Upper lobe of left lung (tissue), 6 donors: Measurements from ENCODE around the gene CPM. TPM values are rescaled to one million over a fixed set of nuclear protein-coding genes. Genes with fewer than 3 reads are reported as not detected.
"Not testable (repeated sequence)": the region's sequence is repeated elsewhere in the genome, so short reads cannot be mapped to it uniquely, and the experiment has no call there.

ENCODE experiments used
- ATAC-seq, 2 donors: fragments of 200-7000 bp; cut with Tn5 transposase; one replicate each; pipeline ENCODE4 v1.9.1; 2022; ENCODE audit warnings: mild to moderate bottlenecking in 2 of 2, moderate library complexity in 2 of 2; ENCODE audit not compliant: low FRiP score in 2 of 2
- DNase-seq, 2 donors: peaks; one replicate each; pipeline ENCODE4 v3.0.0-alpha.2; 2019 to 2020
- H3K27ac ChIP-seq, 4 donors: fragments of 200-600 bp; sonication (generic); one replicate each; pipeline ENCODE4 v1.5.1; 2016 to 2019
- H3K27me3 ChIP-seq, 4 donors: fragments of 200-600 bp; sonication (generic); one replicate each; pipeline ENCODE4 v1.5.1; 2017 to 2019
- H3K36me3 ChIP-seq, 4 donors: fragments of 200-600 bp; sonication (generic); one replicate each; pipeline ENCODE4 v1.5.1; 2016 to 2019
- H3K4me1 ChIP-seq, 4 donors: fragments of 200-600 bp; sonication (generic); one replicate each; pipeline ENCODE4 v1.5.1; 2018 to 2019
- H3K4me3 ChIP-seq, 4 donors: fragments of 200-600 bp; sonication (generic); one replicate each; pipeline ENCODE4 v1.5.1; 2017 to 2019; ENCODE audit warnings: mild to moderate bottlenecking in 2 of 4, moderate library complexity in 1 of 4
- H3K9me3 ChIP-seq, 4 donors: fragments of 200-600 bp; sonication (generic); one replicate each; pipeline ENCODE4 v1.5.1; 2018 to 2019
- EP300 ChIP-seq, 4 donors: sonication (generic); formaldehyde crosslinking; IDR thresholded peaks; one replicate each; pipeline ENCODE4 v1.5.1; 2017; ENCODE audit warnings: antibody characterized with exemption in 4 of 4, control low read depth in 2 of 4
- POLR2A ChIP-seq, 4 donors: fragments of 450-650 bp; IDR thresholded peaks; one replicate each; pipeline ENCODE4 v1.5.1; 2016 to 2017; ENCODE audit warnings: antibody characterized with exemption in 4 of 4, mild to moderate bottlenecking in 2 of 4
- POLR2AphosphoS5 ChIP-seq, 2 donors: sonication (generic); formaldehyde crosslinking; IDR thresholded peaks; one replicate each; pipeline ENCODE4 v1.5.1; 2017; ENCODE audit warnings: antibody characterized with exemption in 2 of 2
- WGBS, 2 donors: methylation state at CpG; one replicate each; pipeline ENCODE4 v1.1.5; 2017 to 2018; 5-methylcytosine and 5-hydroxymethylcytosine counted together
- total RNA-seq, 6 donors: library from RNA; depleted of rRNA in 4 of 6; stranded (reverse); fragments of >200 nt in 4 of 6; gene quantifications; one replicate each; pipeline versions ENCODE4 v1.1.0 to v1.2.1, GENCODE V29; 2016 to 2021
- TF ChIP-seq, protein P1 (sequence below), 6 experiments: fragments of 450-650 bp in 4 of 6; fragments of 200-600 bp in 2 of 6; sonication (generic) in 2 of 6; IDR thresholded peaks; one replicate each; pipeline ENCODE4 v1.5.1; 2016 to 2019; ENCODE audit warnings: antibody characterized with exemption in 6 of 6
- donor health status: DM: no; HTN: no; CAD: no; lungs with moderate emphysema.
- donor health status: DM: no; HTN: yes; CAD: no; lungs with severe emphysema.

CPM gene
- total RNA-seq, 6 donors from 2014 or later: 143 to 393 (median 303) TPM

DNA sequence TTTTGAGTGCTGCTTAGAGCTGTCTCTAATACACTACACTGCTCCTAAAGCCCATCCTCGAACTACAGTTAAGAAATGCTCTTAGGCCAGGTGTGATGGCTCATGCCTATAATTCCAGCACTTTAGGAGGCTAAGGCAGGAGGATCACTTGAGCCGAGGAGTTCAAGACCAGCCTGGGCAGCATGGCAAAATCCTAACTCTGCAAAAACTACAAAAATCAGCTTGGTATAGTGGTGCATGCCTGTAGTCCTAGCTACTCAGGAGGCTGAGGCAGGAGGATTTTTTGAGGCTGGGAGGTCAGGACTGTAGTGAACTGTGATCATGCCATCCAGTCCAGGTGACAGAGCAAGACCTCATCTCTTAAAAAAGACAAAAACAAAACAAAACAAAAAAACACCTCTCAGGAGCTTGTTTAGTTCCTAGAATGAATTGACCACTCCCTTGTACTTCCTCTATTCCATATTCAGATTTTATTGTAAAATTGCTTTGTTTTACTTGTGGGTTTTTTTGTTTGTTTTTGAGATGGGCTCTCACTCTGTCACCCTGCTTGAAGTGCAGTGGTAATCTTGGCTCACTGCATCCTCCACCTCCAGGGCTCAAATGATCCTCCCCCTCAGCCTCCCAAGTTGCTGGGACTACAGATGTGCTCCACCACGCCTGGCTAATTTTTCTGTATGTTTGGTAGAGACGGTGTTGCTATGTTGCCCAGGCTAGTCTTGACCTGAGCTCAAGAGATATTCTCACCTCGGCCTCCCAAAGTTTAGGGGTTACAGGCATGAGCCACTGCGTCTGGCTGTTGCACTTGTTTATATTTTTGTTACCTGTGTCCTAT, 111.4 kb downstream of the CPM start:
- Histone ChIP-seq H3K36me3 (peaks cover 54 to 99% (median 76%) of the 10 kb centered on the region in 4 donors), H3K9me3 (no peaks in the 10 kb centered on the region), H3K27me3 (no peaks in the 10 kb centered on the region), H3K27ac (no peak overlapping the region), H3K4me3 (no peak overlapping the region), H3K4me1 (no peaks in the 10 kb centered on the region)
- ATAC-seq (no peak), DNase-seq (no peak)
- 93 to 94% methylated on average over 6 of the region's 6 CpGs for whole genome bisulfite sequencing, 2 donors
- TF ChIP-seq EP300 (IDR thresholded peaks at IDR 0.05): no peak
- TF ChIP-seq, protein P1, sequence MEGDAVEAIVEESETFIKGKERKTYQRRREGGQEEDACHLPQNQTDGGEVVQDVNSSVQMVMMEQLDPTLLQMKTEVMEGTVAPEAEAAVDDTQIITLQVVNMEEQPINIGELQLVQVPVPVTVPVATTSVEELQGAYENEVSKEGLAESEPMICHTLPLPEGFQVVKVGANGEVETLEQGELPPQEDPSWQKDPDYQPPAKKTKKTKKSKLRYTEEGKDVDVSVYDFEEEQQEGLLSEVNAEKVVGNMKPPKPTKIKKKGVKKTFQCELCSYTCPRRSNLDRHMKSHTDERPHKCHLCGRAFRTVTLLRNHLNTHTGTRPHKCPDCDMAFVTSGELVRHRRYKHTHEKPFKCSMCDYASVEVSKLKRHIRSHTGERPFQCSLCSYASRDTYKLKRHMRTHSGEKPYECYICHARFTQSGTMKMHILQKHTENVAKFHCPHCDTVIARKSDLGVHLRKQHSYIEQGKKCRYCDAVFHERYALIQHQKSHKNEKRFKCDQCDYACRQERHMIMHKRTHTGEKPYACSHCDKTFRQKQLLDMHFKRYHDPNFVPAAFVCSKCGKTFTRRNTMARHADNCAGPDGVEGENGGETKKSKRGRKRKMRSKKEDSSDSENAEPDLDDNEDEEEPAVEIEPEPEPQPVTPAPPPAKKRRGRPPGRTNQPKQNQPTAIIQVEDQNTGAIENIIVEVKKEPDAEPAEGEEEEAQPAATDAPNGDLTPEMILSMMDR (IDR thresholded peaks at IDR 0.05): no peak
- no peak for TF ChIP-seq POLR2A (IDR thresholded peaks at IDR 0.05)
- TF ChIP-seq POLR2AphosphoS5 (IDR thresholded peaks at IDR 0.05): no peak

DNA sequence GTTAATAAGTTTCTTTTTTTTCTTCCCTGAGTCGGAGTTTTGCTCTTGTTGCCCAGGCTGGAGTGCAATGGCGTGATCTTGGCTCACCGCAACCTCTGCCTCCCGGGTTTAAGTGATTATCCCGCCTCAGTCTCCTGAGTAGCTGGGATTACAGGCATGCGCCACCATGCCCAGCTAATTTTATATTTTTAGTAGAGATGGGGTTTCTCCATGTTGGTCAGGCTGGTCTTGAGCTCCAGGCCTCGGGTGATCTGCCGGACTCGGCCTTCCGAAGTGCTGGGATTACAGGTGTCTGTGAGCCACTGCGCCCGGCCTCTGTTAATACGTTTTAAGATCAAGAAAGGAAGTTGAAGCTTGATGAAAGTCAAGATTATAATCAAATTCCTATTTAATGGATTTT, 113.5 kb downstream of the CPM start:
- peaks cover 7 to 13% (median 9%) of the 10 kb centered on the region in 4 donors for H3K4me1 ChIP-seq
- not testable (repeated sequence) for H3K27me3 ChIP-seq, H3K4me3 ChIP-seq, H3K9me3 ChIP-seq, DNase-seq, ATAC-seq, H3K27ac ChIP-seq
- peaks cover 49 to 99% (median 62%) of the 10 kb centered on the region in 4 donors for H3K36me3 ChIP-seq
- WGBS, 2 donors: 92 to 94% methylated on average over 13 of the region's 13 CpGs

DNA sequence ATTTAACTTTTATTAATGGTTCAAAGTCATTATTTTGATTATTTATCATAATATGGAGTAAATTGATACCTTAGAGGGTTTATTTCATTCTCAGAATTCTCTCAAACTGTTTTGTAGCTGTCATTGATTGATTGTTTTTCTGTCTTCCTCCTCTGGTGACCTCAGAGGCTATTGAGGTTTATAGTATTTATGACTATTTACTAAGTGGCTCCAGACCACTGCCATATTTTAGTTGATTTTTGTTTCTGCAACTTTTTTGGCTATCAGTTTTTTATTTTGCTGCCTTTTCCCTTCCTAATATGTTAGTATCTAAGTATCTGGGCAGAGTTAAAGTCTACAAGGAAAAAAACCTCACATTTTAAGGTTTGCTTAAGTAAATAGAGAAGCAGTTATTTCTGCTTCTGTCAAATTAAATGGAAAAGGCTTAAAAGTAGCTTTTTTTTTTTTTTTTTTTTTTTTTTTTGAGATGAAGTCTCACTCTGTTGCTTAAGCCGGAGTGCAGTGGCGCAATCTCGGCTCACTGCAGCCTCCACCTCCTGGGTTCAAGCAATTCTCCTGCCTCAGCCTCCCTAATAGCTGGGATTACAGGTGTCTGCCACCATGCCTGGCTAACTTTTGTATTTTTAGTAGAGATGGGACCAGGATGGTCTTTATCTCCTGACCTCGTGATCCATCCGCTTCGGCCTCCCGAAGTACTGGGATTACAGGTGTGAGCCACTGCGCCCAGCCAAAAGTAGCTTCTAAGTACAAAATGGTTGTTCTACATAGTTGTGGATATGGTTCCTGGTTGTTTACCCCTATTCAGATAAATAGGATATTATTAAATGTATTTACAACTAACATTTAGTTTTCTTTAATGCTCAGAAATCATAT, 116.8 kb downstream of the CPM start:
- Histone ChIP-seq H3K4me1 (peaks cover 17 to 31% (median 25%) of the 10 kb centered on the region in 4 donors), H3K27ac (no peak overlapping the region), H3K4me3 (no peak overlapping the region), H3K36me3 (peaks cover 38 to 92% (median 53%) of the 10 kb centered on the region in 4 donors), H3K27me3 (no peaks in the 10 kb centered on the region), H3K9me3 (no peaks in the 10 kb centered on the region)
- DNase-seq (no peak), ATAC-seq (no peak)
- no peak for TF ChIP-seq POLR2A (IDR thresholded peaks at IDR 0.05)
- no peak for TF ChIP-seq POLR2AphosphoS5 (IDR thresholded peaks at IDR 0.05)
- TF ChIP-seq, protein P1 (IDR thresholded peaks at IDR 0.05): no peak
- no peak for TF ChIP-seq EP300 (IDR thresholded peaks at IDR 0.05)
- 95 to 98% methylated on average over 7 to 8 of the region's 8 CpGs for WGBS, 2 donors

DNA sequence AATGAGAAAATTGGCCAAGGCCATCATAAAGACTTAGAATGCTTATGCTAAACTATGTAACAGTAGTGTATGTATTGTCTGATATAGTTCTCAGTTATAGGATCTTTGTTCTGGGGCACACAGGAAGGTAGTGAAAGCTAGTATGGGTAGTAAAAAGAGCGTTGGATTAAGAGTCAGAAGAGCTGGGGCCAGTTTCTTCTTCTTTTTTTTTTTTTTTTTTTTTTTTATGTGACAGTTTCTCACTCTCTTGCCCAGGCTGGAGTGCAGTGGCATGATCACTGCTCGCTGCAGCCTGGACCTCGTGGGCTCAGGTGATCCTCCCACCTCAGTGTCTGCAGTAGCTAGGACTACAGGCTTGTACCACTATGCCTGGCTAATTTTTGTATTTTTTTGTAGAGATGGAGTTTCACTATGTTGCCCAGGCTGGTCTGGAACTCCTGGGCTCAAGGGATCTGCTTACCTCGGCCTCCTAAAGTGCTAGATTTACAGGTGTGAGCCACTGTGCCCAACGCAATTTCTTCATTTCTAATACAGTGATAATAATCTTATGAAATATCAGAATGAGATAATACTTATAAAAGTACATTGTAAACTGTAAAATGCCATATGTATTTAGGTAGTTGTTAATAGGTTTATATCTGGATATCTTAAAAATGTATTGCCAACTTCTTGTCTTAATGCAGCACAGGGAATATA, 117.6 kb downstream of the CPM start:
- TF ChIP-seq, protein P1 (IDR thresholded peaks at IDR 0.05): no peak
- no peak for TF ChIP-seq POLR2A (IDR thresholded peaks at IDR 0.05)
- no peak for TF ChIP-seq EP300 (IDR thresholded peaks at IDR 0.05)
- no peak for TF ChIP-seq POLR2AphosphoS5 (IDR thresholded peaks at IDR 0.05)
- WGBS, 2 donors: 83 to 85% methylated on average over 5 of the region's 5 CpGs
- Histone ChIP-seq H3K27me3 (no peaks in the 10 kb centered on the region), H3K9me3 (no peaks in the 10 kb centered on the region), H3K4me3 (no peak overlapping the region), H3K36me3 (peaks cover 37 to 91% (median 49%) of the 10 kb centered on the region in 4 donors), H3K4me1 (peaks cover 24 to 39% (median 31%) of the 10 kb centered on the region in 4 donors), H3K27ac (no peak overlapping the region)
- DNase-seq: no peak
- no peak for ATAC-seq
